Stimulated activated CD8-positive, alpha-beta memory T cell treated with anti-CD3 and anti-CD28 coated beads, Interleukin-4, amount 100 ng/mL, for 4 hours (primary cell): ENCODE data around the gene CYBA.
"Not testable (repeated sequence)": the region's sequence is repeated elsewhere in the genome, so short reads cannot be mapped to it uniquely, and the experiment has no call there.

Experiments
- DNase-seq, 2 donors: peaks; one replicate each; pipeline ENCODE4 v3.0.0-alpha.2; 2020; ENCODE audit warnings: low read depth in 2 of 2, low spot score in 1 of 2

CYBA gene

GRCh38 chr16:88614818-88615580 is 35.9 kb downstream of the CYBA start:
- no peak for DNase-seq

GRCh38 chr16:88613911-88614817 is 36.7 kb downstream of the CYBA start:
- DNase-seq, result no peak

GRCh38 chr16:88613293-88613692 is 37.6 kb downstream of the CYBA start:
- no peak for DNase-seq

GRCh38 chr16:88610909-88611812 is 39.7 kb downstream of the CYBA start:
- no peak for DNase-seq

- no peak for DNase-seq
Observed at GRCh38 chr16:88610080-88610479, 40.8 kb downstream of the CYBA start.

GRCh38 chr16:88609426-88609825 is 41.4 kb downstream of the CYBA start:
- not testable (repeated sequence) for DNase-seq

- DNase-seq, result no peak
Observed at GRCh38 chr16:88608076-88608475, 42.8 kb downstream of the CYBA start.

- no peak for DNase-seq
Observed at GRCh38 chr16:88606148-88606757, 44.6 kb downstream of the CYBA start.

GRCh38 chr16:88605186-88606147 is 45.4 kb downstream of the CYBA start:
- DNase-seq, result no peak

- no peak for DNase-seq
Observed at GRCh38 chr16:88602091-88602490, 48.8 kb downstream of the CYBA start.

- DNase-seq, result no peak
Observed at GRCh38 chr16:88601313-88602036, 49.4 kb downstream of the CYBA start.

- DNase-seq, result no peak
Observed at GRCh38 chr16:88600539-88600896, 50.3 kb downstream of the CYBA start.

- DNase-seq, result no peak
Observed at GRCh38 chr16:88599825-88600538, 50.9 kb downstream of the CYBA start.

- no peak for DNase-seq
Observed at GRCh38 chr16:88599092-88599733, 51.6 kb downstream of the CYBA start.

GRCh38 chr16:88597856-88598491 is 52.9 kb downstream of the CYBA start:
- no peak for DNase-seq

GRCh38 chr16:88596483-88596882 is 54.4 kb downstream of the CYBA start:
- no peak for DNase-seq

- DNase-seq, result no peak
Observed at GRCh38 chr16:88595921-88596320, 54.9 kb downstream of the CYBA start.
